Activated CD8-positive, alpha-beta memory T cell treated with anti-CD3 and anti-CD28 coated beads, Interleukin-2, amount 50 U/mL, for 4 hours (primary cell): Measurements from ENCODE around the gene FAM13A.

ENCODE experiments used
- DNase-seq: peaks from one replicate; pipeline ENCODE4 v3.0.0-alpha.2; 2020

The FAM13A gene

DNA sequence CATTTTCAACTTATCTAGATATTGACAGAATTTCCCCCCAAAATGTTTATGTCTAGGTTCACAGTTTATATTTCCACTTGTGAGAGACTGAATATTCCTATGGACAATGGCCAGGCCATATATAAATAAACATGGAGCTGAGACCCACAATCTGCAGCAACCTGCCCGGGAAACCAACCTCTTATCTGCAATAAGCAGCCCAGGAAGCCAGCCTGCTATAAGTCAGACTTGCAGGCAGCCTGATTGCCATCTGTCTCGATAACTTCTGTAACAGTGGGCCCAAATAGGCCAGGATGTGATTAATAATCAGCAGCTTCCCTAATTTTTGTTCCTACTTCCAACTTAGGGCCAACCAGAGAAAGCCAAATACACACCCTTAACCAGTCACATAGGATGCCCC is 354.2 kb downstream of the FAM13A start:
- DNase-seq = no peak

DNA sequence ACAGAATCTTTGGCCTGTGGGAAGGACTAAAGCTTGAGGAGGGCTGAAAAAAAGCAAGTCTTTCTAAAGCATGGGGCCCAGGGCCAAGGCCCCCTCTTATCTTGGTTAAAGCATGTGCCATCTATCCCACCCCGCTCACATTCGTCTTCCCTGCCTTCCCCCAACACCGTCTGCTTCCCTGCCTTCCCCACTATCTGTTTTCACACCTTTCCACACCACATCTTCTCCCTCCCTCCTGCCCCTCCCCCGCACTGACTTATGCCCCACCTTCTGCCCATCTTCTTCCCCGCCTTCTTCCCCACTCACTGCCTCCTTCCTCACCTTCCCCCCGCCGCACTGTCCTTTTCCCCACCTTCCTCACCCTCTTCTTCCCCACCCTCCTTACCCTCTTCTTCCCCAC is 358.5 kb downstream of the FAM13A start:
- DNase-seq = no peak

DNA sequence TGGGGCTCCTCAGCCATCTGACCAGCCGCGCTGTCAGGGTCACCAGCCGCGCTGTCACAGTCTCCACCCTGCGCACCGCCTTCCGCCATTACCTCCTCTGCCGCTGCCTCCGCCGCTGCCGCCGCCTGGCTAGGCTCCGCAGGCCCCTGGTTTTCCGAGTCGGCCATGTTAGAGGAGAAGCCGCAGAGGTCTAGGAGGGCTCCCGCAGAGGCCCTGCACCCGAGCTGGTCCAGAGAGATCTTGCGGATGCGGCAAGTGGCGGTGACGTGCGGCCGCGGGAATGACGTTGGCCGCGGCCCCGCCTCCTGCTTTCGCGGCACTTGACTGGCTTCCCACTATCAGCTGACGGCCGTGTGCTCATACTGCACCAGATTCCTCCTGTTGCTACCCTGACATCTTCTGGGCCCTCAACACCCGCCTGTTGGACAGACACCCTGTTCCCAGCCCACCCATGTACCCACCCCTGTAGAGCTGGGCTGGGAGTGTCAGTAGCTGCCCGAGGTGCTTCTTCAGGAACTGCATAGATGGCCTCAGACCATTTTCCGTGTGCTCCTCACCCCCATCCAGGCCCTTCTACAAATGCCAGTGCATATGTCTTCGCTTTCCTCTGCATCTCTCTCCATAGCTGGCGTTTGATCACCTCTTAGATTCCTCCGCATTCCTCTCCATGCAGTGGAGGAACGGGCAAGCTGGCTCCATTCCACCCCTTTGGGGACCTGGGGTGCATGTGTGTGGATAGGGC is 359.2 kb downstream of the FAM13A start, which contains the start of gene NAP1L5:
NAP1L5 (minus strand) TSS at position 242 of the 742 bp plus-strand sequence; CDS start at position 167, 75 bp downstream.
- peak; percentile 66 for DNase-seq

DNA sequence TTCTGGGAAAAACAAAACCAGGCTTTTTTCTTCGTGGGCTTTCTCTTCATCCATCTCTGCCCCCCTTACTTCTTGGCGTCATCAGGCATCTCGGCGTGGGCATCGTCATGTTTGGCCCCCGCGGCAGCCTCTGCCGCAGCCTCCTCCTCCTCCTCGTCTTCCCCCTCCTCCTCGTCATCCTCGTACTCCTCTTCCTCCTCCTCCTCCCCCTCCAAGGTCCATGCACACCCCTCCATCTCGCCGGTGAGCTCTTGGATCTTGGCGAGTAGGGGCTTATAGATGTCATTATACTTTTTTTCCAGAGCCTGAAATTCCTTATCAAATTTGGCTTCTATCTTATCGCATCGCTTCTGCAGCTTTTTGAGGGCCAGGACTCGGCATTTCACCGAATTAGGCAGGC is 359.8 kb downstream of the FAM13A start:
- peak; percentile 28 for DNase-seq

GRCh38 chr4:88696630-88697029 is 360.4 kb downstream of the FAM13A start:
- DNase-seq = no peak

GRCh38 chr4:88693792-88694191 is 363.2 kb downstream of the FAM13A start:
- DNase-seq = no peak

GRCh38 chr4:88690355-88690754 is 366.6 kb downstream of the FAM13A start:
- no peak for DNase-seq

DNA sequence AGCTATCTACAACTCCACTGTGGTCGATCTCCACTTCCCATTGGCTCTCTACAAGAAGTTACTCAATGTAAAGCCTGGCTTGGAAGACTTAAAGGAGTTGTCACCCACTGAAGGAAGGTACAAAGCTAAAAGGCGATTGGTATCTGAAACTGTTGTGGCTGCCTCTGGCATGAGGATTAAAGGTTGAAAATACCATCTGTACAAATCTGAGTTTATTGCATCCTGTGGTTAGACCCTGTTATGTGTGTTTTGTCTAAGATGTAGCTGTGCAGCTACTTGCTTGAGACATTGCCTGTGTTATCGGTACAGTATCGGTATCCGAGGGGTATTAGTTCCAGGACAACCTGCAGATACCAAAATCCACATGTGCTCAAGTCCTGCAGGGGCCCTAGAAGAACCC is 375.8 kb downstream of the FAM13A start:
- no peak for DNase-seq
